ENCODE data around the gene OLIG2. TPM values are rescaled to one million over a fixed set of nuclear protein-coding genes. Genes with fewer than 3 reads are reported as not detected.
A peak's percentile ranks its signal among the peaks of the same experiment; 100 is the strongest.

Gene OLIG2
- total and polyA plus RNA-seq, 2 experiments from 2014 or later, result 0.15 to 1.4 TPM

- no peak for TF ChIP-seq CREB1 (CRISPR knock-in tag; IDR thresholded peaks at IDR 0.05; ENCODE audit: low read depth)
- no peak for TF ChIP-seq CTCF (conservative IDR thresholded peaks at IDR 0.05; ENCODE audit: low read depth in 2 of 2)
- no peak for TF ChIP-seq STAT1 (IDR thresholded peaks at IDR 0.05; ENCODE audit: unreplicated experiment)
- TF ChIP-seq POLR2AphosphoS5 (IDR thresholded peaks at IDR 0.05; ENCODE audit: low read depth), result no peak
- TF ChIP-seq REST (IDR thresholded peaks at IDR 0.05; ENCODE audit: unreplicated experiment), result no peak
- TF ChIP-seq ZNF331 (CRISPR knock-in tag; IDR thresholded peaks at IDR 0.05; ENCODE audit: low read depth), result no peak
- no peak for TF ChIP-seq JUNB (IDR thresholded peaks at IDR 0.05; ENCODE audit: unreplicated experiment)
- TF ChIP-seq ETS1 (IDR thresholded peaks at IDR 0.05), result no peak
- no peak for TF ChIP-seq ZNF114 (CRISPR knock-in tag; IDR thresholded peaks at IDR 0.05)
- H3K79me2 ChIP-seq (replicated peaks; ENCODE audit: insufficient read depth), result no peaks in the 10 kb centered on the region
- no peak for ATAC-seq
- no peak for DNase-seq (ENCODE audit: low spot score)
- H3K36me3 ChIP-seq (ENCODE audit: insufficient read depth), result no peaks in the 10 kb centered on the region
- no peaks in the 10 kb centered on the region for H3K27me3 ChIP-seq (ENCODE audit: insufficient read depth)
- H3F3A ChIP-seq (replicated peaks; ENCODE audit: low read depth), result no peaks in the 10 kb centered on the region
- no peaks in the 10 kb centered on the region for H3K9me2 ChIP-seq (ENCODE audit: insufficient read depth)
- peaks cover 8% of the 10 kb centered on the region; the same call in 1 of the 2 replicates for H3K4me1 ChIP-seq (ENCODE audit: insufficient read depth)
- Mint-ChIP-seq H3K9me3 (peaks cover 3% of the 10 kb centered on the region; the same call in 2 of the 3 replicates), H3K27me3 (ENCODE audit: insufficient read depth, low read depth, poor library complexity) (peaks cover 6% of the 10 kb centered on the region), H3K4me1 (peaks cover 9% of the 10 kb centered on the region; the same call in 2 of the 3 replicates), H3K36me3 (ENCODE audit: low read depth) (peaks cover 5% of the 10 kb centered on the region; the same call in 1 of the 3 replicates), H3K4me3 (no peak overlapping the region), H3K27ac (no peak overlapping the region)
- H3K27ac ChIP-seq (ENCODE audit: low read depth), result no peak overlapping the region
- no peaks in the 10 kb centered on the region for H4K20me1 ChIP-seq (replicated peaks; ENCODE audit: insufficient read depth)
- no peak overlapping the region for H3K4me2 ChIP-seq
- H3K4me3 ChIP-seq, result no peak overlapping the region
- peak overlapping the region; percentile 66; the same call in 1 of the 2 replicates for H2AFZ ChIP-seq
Measured at GRCh38 chr21:32991361-32991760, 34.4 kb upstream of the OLIG2 start.

- H3K36me3 ChIP-seq (ENCODE audit: insufficient read depth), result no peaks in the 10 kb centered on the region
- no peak overlapping the region for H2AFZ ChIP-seq
- H3K4me1 ChIP-seq (ENCODE audit: insufficient read depth), result peaks cover 8% of the 10 kb centered on the region; the same call in 1 of the 2 replicates
- H3K36me3 Mint-ChIP-seq (ENCODE audit: low read depth), result peaks cover 5% of the 10 kb centered on the region; the same call in 1 of the 3 replicates
- H3K27me3 Mint-ChIP-seq (ENCODE audit: insufficient read depth, low read depth, poor library complexity), result peaks cover 6% of the 10 kb centered on the region
- peaks cover 7% of the 10 kb centered on the region; the same call in 2 of the 3 replicates for H3K4me1 Mint-ChIP-seq
- no peak overlapping the region for H3K4me3 ChIP-seq
- H3K27ac ChIP-seq (ENCODE audit: low read depth), result no peak overlapping the region
- no peaks in the 10 kb centered on the region for H3K79me2 ChIP-seq (replicated peaks; ENCODE audit: insufficient read depth)
- H3K9me3 Mint-ChIP-seq, result peaks cover 3% of the 10 kb centered on the region; the same call in 2 of the 3 replicates
- H3K9me2 ChIP-seq (ENCODE audit: insufficient read depth), result no peaks in the 10 kb centered on the region
- no peak for DNase-seq (ENCODE audit: low spot score)
- ATAC-seq, result peak; percentile 23; the same call in 2 of the 3 replicates
- no peaks in the 10 kb centered on the region for H4K20me1 ChIP-seq (replicated peaks; ENCODE audit: insufficient read depth)
- no peaks in the 10 kb centered on the region for H3F3A ChIP-seq (replicated peaks; ENCODE audit: low read depth)
- H3K4me3 Mint-ChIP-seq, result no peak overlapping the region
- no peaks in the 10 kb centered on the region for H3K27me3 ChIP-seq (ENCODE audit: insufficient read depth)
- H3K27ac Mint-ChIP-seq, result no peak overlapping the region
- no peak overlapping the region for H3K4me2 ChIP-seq
- no peak for TF ChIP-seq ZNF462 (CRISPR knock-in tag; IDR thresholded peaks at IDR 0.05)
Measured at GRCh38 chr21:32993894-32994293, 31.8 kb upstream of the OLIG2 start.
